DMS 273 (cell line): Measurements from ENCODE around the gene ABCA2.

ENCODE experiments used
- DNase-seq: peaks from one replicate; lab custom pipeline; 2025; ENCODE audit not compliant: unreplicated experiment; lab: John Stamatoyannopoulos, UW

Gene ABCA2

GRCh38 chr9:137015976-137016375, 12.1 kb downstream of the ABCA2 start:
- no peak for DNase-seq

GRCh38 chr9:137015540-137015930, 12.5 kb downstream of the ABCA2 start:
- no peak for DNase-seq

- no peak for DNase-seq
Measured at GRCh38 chr9:137014776-137015539, 13.1 kb downstream of the ABCA2 start.

- no peak for DNase-seq
Measured at GRCh38 chr9:137014166-137014565, 13.9 kb downstream of the ABCA2 start.

GRCh38 chr9:137013571-137013940, 14.5 kb downstream of the ABCA2 start:
- DNase-seq: no peak

- DNase-seq: no peak
Measured at GRCh38 chr9:137012694-137013570, 15.1 kb downstream of the ABCA2 start.

- no peak for DNase-seq
Measured at GRCh38 chr9:137011907-137012675, 15.9 kb downstream of the ABCA2 start.

GRCh38 chr9:137011156-137011555, 16.9 kb downstream of the ABCA2 start:
- no peak for DNase-seq

- no peak for DNase-seq
Measured at GRCh38 chr9:137009938-137010732, 17.9 kb downstream of the ABCA2 start.

GRCh38 chr9:137009217-137009616, 18.8 kb downstream of the ABCA2 start:
- no peak for DNase-seq

GRCh38 chr9:137008312-137008711, 19.7 kb downstream of the ABCA2 start:
- no peak for DNase-seq

GRCh38 chr9:137007816-137008270, 20.2 kb downstream of the ABCA2 start:
- DNase-seq: no peak

GRCh38 chr9:137007108-137007815, 20.8 kb downstream of the ABCA2 start:
- DNase-seq: peak; percentile 85

- DNase-seq: no peak
Measured at GRCh38 chr9:137006116-137007003, 21.7 kb downstream of the ABCA2 start.

GRCh38 chr9:137004285-137004684, 23.8 kb downstream of the ABCA2 start:
- DNase-seq: peak; percentile 32

- no peak for DNase-seq
Measured at GRCh38 chr9:137002646-137003041, 25.4 kb downstream of the ABCA2 start.

GRCh38 chr9:137001857-137002645, 26.0 kb downstream of the ABCA2 start:
- no peak for DNase-seq
